HG03342 (cell line): Measurements from ENCODE around the gene RAD23A.

ENCODE experiments used
- ATAC-seq: cut with Tn5 transposase; IDR thresholded peaks from one replicate; pipeline ENCODE4 v1.9.1; 2021; ENCODE audit warnings: mild to moderate bottlenecking, moderate library complexity; ENCODE audit not compliant: unreplicated experiment

Gene RAD23A

GRCh38 chr19:12984143-12984627, 38.5 kb downstream of the RAD23A start:
- no peak for ATAC-seq

DNA sequence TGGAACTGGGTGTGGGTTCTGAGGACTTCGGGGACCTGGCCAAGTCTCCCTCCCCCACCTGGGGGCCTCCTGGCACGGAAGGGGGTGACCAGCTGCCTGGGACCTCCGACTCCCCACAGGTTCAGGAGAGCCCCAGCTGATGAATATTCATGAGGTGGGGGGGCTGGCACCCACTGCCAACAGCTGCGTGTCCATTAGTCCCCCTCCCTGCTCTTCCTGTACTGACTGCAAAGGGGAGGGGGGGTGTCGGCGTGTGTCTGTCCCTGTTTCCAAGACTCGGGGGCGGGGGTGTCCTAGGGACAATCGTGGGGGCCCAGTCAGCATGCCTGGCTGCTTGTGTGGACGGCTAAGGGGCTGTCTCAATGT, 39.0 kb downstream of the RAD23A start:
- no peak for ATAC-seq

DNA sequence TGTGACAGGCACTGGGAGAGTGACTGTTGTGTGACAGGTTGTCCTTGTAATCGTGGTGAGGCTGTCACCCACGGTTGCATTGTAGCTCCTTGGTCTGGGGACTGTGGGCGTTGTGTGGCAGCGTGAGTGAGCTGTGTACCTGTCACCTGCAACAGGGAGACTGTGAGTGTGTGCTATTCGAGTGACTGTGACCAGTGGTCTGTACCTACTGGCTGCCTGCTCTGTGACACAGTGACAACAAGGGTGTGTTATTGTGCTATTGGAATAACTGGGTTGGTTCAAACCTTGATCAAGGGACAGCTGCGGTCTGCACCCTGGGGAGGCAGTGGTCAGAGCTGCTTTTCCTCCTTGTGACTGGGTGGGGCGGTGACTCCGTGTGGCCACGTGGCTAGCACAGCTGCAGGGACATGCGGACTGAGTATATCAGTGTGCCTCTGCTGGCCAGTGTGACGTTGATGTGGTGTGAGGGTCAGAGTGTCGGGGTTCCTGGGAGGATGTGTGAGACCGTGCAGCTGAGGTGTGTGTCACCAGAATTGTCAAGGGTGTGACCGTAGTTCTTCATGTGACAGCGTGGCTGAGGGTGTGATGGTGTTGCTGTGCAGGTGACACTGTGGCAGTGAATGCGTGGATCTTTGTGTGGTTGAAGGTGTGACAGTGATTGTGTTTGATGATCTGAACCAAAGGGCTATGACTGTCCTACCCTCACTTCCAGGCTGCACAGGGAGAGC, 39.6 kb downstream of the RAD23A start:
- no peak for ATAC-seq

- no peak for ATAC-seq
Observed at GRCh38 chr19:12986726-12987125, 41.1 kb downstream of the RAD23A start.

DNA sequence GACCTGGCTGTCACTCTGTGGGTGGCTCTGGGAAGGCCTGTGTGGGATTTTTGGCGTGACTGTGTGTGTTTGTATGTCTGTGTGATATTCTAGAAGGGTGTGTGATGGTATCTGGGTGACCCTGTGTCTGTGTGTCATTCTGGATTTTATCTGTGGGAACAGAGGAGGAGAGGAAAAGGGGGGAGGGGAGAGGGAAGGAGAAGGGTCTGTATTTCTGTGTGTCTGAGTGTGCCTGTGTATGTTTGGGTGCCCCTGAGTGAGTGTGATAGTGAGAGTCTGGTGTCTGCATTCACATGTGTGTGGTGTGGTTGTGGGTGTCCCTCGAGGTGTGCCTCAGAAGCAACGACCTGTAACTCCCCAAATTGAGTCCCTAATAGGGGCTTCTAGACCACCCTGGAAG, 41.5 kb downstream of the RAD23A start:
- ATAC-seq = no peak

- no peak for ATAC-seq
Observed at GRCh38 chr19:12987781-12988180, 42.1 kb downstream of the RAD23A start.

- no peak for ATAC-seq
Observed at GRCh38 chr19:12990431-12990830, 44.8 kb downstream of the RAD23A start.

GRCh38 chr19:12990853-12991252, 45.2 kb downstream of the RAD23A start:
- no peak for ATAC-seq

GRCh38 chr19:12991296-12991695, 45.6 kb downstream of the RAD23A start:
- ATAC-seq = no peak

DNA sequence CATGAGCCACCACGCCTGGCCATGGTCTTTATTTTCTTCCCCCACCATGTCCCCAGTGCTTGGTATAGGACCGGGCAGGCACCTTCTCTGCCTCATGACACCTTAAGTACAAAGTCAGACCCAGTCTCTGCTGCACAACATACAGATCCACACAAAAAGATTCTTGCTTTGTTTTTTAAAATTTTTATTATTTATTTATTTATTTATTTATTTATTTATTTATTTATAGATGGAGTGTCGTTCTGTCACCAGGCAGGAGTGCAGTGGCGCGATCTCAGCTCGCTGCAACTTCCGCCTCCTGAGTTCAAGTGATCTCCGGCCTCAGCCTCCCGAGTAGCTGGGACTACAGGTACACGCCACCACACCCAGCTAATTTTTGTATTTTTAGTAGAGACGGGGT, 47.1 kb downstream of the RAD23A start:
- no peak for ATAC-seq

DNA sequence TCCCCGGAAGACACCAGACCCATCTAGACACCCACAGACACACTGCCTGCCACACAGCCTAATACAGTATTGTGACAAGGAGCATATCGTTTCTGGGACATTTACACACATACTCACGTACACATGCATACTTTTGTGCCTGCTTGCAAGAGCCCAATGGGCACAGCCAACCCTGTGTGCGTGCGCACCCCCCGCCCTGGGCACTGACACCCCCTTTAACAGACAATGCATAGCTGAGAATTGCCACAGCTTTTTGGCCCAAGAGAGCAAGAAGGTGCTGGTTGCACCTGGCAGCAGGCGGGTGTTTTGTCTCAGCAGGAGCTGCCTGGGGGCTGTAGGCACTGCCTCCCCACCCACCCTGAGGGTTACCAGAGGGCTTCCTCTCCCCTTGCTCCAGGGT, 47.9 kb downstream of the RAD23A start:
- no peak for ATAC-seq

DNA sequence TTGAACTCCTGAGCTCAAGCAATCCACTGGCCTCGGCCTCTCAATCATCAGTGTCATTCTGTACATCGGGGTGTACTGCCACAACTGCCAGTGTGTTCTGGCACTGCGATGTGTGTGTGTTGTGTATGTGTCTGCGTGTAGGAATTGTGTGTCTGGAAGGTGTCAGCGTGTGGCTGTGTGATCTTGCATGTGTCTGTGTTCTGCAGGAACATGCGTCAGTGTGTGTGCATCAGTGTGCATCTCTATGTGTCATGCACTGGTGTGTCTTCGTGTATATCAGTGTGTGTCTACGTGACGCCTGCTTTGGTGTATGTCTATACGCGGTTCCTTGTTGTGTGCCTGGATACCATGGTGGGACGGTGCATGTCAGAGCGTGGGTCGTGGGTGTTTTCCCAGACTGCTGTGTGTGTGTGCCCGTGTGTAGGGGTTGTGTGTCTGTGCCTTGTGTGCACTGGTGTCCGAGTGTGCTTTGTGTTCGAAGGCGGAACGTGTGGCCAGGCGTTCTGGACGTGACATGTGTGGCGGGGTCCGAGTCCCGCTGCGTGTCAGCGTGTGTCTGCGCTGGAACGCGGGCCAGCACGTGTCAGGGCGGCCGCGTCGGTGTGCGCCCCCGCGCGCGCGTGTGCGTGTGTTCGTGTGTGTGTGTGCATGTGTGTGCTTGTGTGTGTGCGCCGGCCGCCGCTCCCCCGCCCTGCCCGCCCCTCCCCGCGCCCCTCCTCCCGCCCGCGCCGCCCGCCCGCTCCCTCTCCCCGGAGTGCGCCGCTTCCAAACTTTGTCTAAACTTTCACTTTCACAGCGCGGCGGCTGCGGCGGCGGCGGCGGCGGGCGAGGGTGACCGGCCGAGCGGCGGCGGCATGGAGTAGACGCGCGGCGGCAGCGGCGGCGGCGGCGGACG, 49.3 kb downstream of the RAD23A start, which contains the start of gene NFIX:
TSS of gene NFIX (plus strand) at position 775 of the 895 bp plus-strand sequence. CDS start 363 bp downstream, outside the sequence.
- no peak for ATAC-seq

DNA sequence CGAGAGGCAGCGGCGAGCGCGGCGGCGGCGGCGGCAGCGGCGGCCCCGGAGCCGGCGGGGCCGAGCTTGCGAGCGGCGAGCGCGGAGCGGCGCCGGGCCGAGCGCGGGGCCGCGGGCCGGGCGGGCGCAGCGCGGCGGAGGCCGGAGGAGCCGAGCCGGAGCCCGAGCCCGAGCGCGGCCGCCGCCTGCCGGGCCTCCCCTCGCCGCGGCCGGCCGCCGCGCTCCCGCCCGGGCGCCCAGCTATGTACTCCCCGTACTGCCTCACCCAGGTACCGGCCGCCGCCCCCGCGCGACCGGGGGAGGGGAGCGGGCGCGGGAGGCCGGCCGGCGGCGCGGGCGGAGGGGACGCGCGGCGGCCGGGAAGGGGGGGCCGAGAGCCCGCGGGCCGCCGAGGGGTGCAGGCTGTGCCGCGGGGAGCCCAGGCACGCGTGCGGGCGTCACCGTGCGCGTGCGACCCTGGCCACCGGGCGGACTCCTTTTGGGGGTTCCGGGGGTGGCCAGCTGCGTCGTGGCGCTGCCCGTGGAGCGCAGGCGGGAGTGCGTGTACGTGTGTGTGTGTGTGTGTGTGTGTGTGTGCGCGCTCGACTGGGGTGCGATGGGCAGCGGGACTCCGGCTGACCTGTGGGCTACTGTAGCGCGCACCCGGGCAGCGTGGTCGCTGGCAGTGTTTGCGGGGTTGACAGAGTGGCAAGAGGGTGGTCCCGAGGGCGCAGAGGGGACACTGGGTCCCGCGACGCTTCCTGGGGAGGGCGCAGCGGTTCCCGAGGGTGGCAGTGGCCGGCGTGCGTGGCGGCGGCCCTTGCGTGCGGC, 50.1 kb downstream of the RAD23A start:
- no peak for ATAC-seq

- no peak for ATAC-seq
Observed at GRCh38 chr19:12996406-12997094, 50.9 kb downstream of the RAD23A start.

DNA sequence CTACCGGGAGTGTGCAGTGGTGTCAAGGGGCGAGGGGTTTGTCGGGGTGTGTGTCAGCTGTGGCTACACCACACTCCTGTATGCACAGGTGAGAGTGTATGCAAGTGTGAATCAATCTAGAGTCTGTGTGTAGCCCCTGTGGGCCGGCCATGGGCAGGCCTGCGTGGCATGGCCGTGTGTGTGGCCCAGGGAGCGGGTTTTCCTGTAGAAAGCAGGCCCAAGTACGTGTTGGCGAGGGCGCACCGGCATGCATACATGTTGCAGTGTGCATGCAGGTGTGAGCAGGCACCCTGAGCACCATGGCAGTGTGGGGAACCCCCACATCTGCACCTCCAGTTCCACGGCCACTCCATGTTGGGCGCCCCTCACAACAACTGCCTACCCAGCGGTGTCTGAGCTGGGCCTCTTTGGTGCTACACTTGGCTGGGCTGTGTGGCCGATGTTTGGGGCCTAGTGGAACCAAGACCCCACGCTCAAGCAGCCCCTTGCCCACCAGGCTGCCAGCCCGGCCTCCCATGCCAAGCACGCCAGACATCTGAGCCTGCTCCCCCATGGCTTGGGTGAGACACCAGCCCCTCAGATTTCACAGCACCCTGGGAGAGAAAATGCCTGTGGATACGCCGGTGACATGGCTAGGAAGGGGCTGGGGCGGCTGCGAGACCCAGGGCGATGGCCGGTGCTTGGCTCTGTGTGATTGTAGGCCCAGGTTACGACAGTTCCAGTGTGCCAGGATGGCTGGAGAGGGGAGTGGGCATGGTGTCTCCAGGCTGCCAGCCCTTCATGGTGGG, 51.7 kb downstream of the RAD23A start:
- ATAC-seq = no peak

DNA sequence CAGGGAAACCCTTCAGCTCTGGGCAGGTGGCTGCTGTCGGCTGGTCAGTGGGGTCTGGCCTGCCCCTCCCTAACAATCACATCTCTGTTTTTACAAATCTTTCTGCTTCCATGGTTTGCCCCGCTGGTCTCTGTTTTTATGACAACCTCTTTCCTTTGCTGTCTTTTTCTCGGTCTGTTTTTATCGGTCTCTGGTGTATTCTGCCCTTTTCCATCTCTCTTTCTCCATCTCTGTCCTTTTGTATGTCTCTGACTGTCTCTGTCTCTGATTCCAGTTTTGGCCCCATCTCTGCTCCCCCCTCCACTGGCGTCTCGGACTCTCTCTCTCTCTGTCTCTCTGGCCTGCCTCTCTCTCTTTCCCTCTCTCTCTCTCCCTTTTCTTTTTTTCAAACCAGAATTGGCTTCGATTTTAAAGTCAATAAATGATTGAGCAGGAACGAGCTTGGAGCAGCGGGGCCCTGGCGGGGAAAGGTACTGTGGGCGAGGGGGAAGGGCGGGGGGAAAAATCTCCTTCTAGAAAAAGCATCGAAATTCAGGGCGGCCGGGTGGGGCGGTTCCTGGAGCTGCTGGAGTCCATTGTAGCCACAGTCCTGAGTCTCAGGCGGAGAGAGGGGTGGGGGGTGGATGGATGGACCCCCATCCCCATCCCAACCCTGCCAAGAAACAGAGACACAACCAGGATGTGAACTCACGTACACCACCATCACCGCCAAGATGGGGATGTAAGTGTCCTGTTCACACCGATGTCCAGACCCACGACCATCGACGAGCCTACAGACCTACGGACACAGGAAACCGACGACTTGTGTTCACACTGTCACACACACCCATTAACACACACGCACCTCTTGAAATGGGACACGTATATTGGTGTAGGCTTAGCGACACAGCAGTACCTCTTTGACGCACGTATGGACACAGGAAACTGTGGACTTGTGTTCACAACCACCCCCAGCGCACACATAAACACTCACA, 52.6 kb downstream of the RAD23A start:
- ATAC-seq = no peak

GRCh38 chr19:13001166-13001501, 55.5 kb downstream of the RAD23A start:
- ATAC-seq = no peak

- ATAC-seq = no peak
Observed at GRCh38 chr19:13001502-13002165, 56.0 kb downstream of the RAD23A start.
